AG10803 (cell line): ENCODE measurements around the gene DNASE2B.

Experiments used
- DNase-seq: peaks from one replicate; pipeline ENCODE4 v3.0.0; 2010; ENCODE audit warnings: low read depth
- H3K4me3 ChIP-seq: 2 replicates; pipeline ENCODE4 v1.5.1; 2011; ENCODE audit warnings: mild to moderate bottlenecking, low read length, control low read depth
- TF ChIP-seq, protein P1 (sequence below): conservative IDR thresholded peaks from 2 replicates; pipeline ENCODE4 v1.5.1; 2011; ENCODE audit warnings: mild to moderate bottlenecking, low read length, control low read depth, inconsistent platforms

The DNASE2B gene

DNA sequence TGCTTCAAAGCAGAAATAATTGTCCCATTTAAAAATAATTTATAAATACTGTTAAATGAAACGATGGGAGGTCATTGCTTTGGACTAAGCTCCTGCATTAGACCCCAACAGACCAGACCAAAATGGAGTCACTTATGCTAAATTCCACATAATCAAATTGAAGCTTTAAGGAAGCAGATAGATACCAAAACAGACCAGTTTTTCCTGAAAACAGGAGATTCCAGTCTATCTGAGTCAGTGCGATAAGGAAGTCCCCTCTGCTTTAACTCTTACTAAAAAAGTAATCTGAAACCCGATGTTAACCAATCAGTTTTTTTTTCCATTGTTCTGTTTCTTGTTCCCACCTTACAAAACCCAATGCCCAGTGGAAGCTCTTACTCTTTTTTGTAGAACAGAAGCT, 16.2 kb upstream of the DNASE2B start:
- H3K4me3 ChIP-seq: no peak overlapping the region
- TF ChIP-seq, protein P1, sequence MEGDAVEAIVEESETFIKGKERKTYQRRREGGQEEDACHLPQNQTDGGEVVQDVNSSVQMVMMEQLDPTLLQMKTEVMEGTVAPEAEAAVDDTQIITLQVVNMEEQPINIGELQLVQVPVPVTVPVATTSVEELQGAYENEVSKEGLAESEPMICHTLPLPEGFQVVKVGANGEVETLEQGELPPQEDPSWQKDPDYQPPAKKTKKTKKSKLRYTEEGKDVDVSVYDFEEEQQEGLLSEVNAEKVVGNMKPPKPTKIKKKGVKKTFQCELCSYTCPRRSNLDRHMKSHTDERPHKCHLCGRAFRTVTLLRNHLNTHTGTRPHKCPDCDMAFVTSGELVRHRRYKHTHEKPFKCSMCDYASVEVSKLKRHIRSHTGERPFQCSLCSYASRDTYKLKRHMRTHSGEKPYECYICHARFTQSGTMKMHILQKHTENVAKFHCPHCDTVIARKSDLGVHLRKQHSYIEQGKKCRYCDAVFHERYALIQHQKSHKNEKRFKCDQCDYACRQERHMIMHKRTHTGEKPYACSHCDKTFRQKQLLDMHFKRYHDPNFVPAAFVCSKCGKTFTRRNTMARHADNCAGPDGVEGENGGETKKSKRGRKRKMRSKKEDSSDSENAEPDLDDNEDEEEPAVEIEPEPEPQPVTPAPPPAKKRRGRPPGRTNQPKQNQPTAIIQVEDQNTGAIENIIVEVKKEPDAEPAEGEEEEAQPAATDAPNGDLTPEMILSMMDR: no peak
- no peak for DNase-seq

DNA sequence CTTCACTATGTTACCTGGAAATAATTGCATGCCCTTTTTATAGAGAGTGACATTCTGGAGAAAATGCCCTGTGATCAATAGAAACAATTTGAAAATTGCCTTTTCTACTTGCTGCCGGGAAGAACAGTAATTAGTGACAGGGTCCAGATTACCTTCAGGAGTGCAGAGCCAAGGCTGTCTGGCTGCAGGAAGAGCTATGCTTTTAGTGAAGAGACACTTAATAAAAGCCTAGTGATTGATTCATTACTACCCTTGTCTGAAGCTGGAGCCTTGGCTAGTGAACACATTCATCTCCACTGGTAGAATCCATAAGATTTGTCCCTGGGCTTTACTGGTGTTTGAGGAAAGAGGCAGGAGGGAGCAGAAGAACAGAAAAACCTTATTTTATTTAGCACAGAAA, 12.9 kb upstream of the DNASE2B start:
- TF ChIP-seq, protein P1: no peak
- no peak for DNase-seq
- H3K4me3 ChIP-seq: no peak overlapping the region

DNA sequence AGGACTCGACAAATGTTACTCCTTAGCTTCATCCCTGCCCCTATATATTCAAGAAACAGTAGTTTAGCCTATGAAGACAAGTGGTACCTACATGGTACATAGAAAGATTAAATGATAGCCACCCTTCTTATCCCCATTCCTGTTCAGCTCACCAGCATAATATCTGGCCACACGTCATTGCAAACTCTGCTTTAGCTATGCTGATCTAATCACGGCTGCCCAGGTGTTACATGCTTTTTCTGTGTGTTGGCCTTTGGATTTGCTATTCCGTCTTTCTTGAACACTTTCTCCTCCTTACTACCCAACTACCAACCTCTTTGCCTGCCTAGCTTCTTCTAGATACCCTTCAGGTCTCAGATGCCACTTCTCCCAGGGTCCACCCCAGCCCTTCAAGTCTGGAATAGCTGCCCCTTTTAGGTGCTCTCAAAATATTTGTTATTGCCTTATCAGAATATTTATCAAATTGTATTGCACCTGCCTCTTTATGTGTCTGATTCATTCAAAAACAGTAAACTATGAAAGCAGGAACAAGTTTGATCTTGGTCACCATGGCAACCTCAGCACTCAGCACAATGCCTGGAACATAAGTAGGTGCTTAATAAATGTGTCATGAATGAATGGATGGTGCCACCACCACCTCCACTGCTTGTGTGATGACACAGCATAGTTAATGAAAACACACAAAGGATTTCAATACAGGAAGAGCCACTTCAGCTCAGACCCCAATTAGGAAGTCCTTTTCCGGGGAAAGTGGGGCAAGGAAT, 11.4 kb upstream of the DNASE2B start:
- no peak overlapping the region for H3K4me3 ChIP-seq
- no peak for DNase-seq
- TF ChIP-seq, protein P1: no peak

DNA sequence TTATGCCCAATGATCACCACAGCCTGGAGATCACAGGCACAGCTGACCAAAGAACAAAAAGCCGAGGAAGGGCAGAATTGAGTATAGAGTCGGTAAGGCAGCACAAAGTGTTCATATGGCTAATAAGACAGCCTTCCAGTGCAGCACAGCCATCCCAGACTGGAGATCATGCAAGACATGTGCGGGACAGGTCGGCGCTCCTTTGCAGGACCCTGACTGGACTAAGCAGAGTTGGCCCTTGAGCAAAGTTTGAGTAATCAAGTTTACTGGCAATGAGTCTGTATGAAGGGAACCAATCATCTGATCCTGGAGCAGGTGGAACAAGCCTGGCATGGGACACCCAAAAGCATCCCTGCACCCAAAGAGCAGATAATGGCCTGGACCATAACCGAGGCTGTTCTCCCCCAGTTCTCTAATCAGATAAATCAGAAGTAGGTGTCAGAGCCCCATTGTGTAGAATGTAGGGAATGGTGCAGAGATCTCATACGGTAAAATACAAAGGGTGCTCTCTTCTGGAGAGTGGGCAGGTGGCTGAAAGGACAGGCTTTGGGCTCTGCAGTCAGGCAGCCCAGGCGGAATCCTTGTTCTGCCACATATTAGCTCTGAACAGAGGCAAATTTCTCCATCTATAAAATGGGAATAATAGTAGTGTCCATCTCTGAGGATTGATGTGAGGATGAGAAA, 10.7 kb upstream of the DNASE2B start:
- no peak overlapping the region for H3K4me3 ChIP-seq
- DNase-seq: no peak
- TF ChIP-seq, protein P1: peak; percentile 35

DNA sequence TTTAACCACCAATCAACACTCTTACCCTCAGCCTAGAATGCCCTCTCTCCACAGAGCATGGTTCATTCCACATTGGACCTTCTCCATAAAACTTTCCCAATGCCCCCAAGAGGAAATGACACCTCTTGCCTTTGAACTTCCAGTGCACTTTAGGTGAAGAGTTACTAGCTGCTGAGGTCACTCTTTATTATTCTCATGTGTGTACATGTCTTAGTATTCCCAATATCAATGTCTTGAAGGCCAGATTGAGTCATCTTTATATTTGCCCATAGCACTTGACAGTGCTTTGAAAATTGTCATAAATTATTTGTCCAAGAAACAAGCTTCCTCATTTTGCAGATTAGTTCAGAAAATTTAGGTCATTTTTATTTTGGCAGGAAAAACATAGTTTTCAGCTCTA, 8.1 kb upstream of the DNASE2B start:
- H3K4me3 ChIP-seq: no peak overlapping the region
- TF ChIP-seq, protein P1: no peak
- no peak for DNase-seq

DNA sequence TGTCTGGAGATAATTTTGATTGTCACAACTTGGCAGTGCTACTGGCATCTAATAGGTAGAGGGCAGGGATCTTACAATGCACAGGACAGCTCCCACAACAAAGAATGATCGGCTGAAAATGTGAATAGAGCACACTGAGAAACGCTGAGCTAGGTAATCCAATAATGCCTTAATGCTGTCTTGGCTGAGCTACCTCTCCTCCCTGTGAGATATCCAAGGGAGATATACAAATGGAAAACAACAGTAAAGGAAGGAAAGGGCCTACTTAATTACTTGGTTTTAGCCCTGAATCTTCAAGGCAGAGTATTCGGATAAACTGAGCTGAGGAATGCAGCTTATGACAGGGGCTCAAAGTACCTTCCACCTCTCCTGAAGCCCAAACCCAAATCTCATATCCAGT, 2.9 kb downstream of the DNASE2B start:
- TF ChIP-seq, protein P1: no peak
- no peak for DNase-seq
- no peak overlapping the region for H3K4me3 ChIP-seq

DNA sequence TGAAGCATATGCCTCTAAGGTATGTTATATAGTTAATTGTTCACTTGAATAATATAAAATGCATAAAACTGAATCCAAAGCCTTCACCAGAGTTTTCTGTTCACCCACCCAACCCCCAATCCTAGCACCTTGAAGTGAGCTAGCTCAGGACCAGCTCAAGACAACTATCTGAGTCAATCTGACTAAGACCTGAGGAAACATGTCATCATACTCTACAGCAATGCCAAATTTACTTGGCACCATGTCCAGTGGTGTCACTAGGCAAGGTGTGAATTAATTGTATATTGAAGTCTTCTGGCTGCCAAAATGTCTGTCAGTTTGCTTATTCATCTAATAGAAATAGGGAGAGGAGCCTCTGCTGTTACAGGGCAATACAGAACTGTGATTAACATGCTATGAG, 3.8 kb downstream of the DNASE2B start:
- no peak for DNase-seq
- H3K4me3 ChIP-seq: no peak overlapping the region
- TF ChIP-seq, protein P1: no peak
